Fibroblast of lung (primary cell): ENCODE data around the gene CD36.

Experiments used
- CTCF ChIP-seq, 2 donors: IDR thresholded peaks in 1 of 2; conservative IDR thresholded peaks in 1 of 2; 1 replicate in 1 of 2; 2 replicates in 1 of 2; pipeline ENCODE4 v1.5.1; 2011 to 2012; ENCODE audit warnings: low read length in 2 of 2, control low read depth in 1 of 2, inconsistent platforms in 1 of 2, low read depth in 1 of 2, mild to moderate bottlenecking in 1 of 2
- EZH2 ChIP-seq: IDR thresholded peaks from 2 replicates; pipeline ENCODE4 v1.5.1; 2012; ENCODE audit warnings: low read length, control low read depth, mild to moderate bottlenecking; ENCODE audit errors: missing control alignments

GRCh38 chr7:80612880-80613279 lies 25.6 kb upstream of the CD36 start:
- TF ChIP-seq CTCF (conservative IDR thresholded peaks at IDR 0.05 in 1 of 2, IDR thresholded peaks at IDR 0.05 in 1 of 2; ENCODE audit: low read depth in 1 of 2, low read length in 2 of 2) = no peak
- TF ChIP-seq EZH2 = no peak
